ENCODE measurements around the gene STOML2. TPM values are rescaled to one million over a fixed set of nuclear protein-coding genes. Genes with fewer than 3 reads are reported as not detected.

The STOML2 gene
- total and polyA plus RNA-seq, 2 donors (not counting 3 experiments of a cell fraction or from before 2014, with no cell fraction given) = 144 to 187 TPM

- intact Hi-C loops (cut with micrococcal nuclease) (loop anchor here (5.0 kb wide), 2 partner anchors 215 to 490 kb away; a partner anchor contains a TSS), dilution Hi-C loops (cut with MboI; ENCODE audit: extremely low pct_ligation_motif_present, low sequenced_read_pairs) (no loop called here)
- no peaks in the 10 kb centered on the region for H3K9me1 ChIP-seq (replicated peaks; ENCODE audit: control insufficient read depth, extremely low read depth, insufficient read depth, low read length)
- H3K9ac ChIP-seq (replicated peaks; ENCODE audit: extremely low read depth, insufficient read depth, low read length) = peak overlapping the region; percentile 58
- ChIA-PET CTCF (interaction anchor here (0.8 to 2.7 kb wide), 5 partner anchors 10 to 364 kb away, joined by 3 to 13 read pairs (median 6); partner anchors contain the start of genes PIGO and STOML2), POLR2A (interaction anchor here (1.6 to 1.7 kb wide), 2 partner anchors 9 to 40 kb away, joined by 6 to 8 read pairs; partner anchors contain the start of genes STOML2 and VCP)
- H3K9me3 ChIP-seq (replicated peaks; ENCODE audit: control insufficient read depth, insufficient read depth, low read length) = no peaks in the 10 kb centered on the region
- H3K4me2 ChIP-seq (ENCODE audit: insufficient read depth, low read length) = peak overlapping the region; percentile 69
- peak overlapping the region; percentile 92 for H3K27ac ChIP-seq (ENCODE audit: insufficient read depth, low read depth, low read length)
- no peaks in the 10 kb centered on the region for H3K27me3 ChIP-seq (ENCODE audit: control insufficient read depth in 2 of 2, insufficient read depth in 2 of 2, low read length in 2 of 2)
- peaks cover 0 to 10% of the 10 kb centered on the region in 2 experiments for H3K36me3 ChIP-seq (ENCODE audit: control insufficient read depth in 2 of 2, extremely low read depth in 1 of 2, insufficient read depth in 2 of 2, low read length in 2 of 2)
- H4K20me1 ChIP-seq (replicated peaks; ENCODE audit: control insufficient read depth, extremely low read depth, insufficient read depth, low read length) = no peaks in the 10 kb centered on the region
- H2AFZ ChIP-seq (ENCODE audit: low read depth, low read length) = no peak overlapping the region
- peaks cover 30% of the 10 kb centered on the region for H3K79me2 ChIP-seq (ENCODE audit: control insufficient read depth, insufficient read depth, low read length)
- DNase-seq (ENCODE audit: low read depth, low spot score) = peak; percentile 28
- FAIRE-seq = peak; percentile 63
- peak overlapping the region in 1 of 3 experiments; percentile 38 for H3K4me3 ChIP-seq (replicated peaks in 1 of 3; ENCODE audit: insufficient read depth in 1 of 3, low read depth in 1 of 3, low read length in 3 of 3)
- H3K4me1 ChIP-seq (ENCODE audit: control insufficient read depth, extremely low read depth, insufficient read depth, low read length) = peaks cover 52% of the 10 kb centered on the region
- no TSS peak for BruUV-seq (replicated peaks)
- TF ChIP-seq EZH2 (IDR thresholded peaks at IDR 0.05; ENCODE audit: borderline replicate concordance, low read depth, low read length, severe bottlenecking) (no peak), POLR2AphosphoS5 (IDR thresholded peaks at IDR 0.05; ENCODE audit: insufficient read depth, low read depth, low read length) (no peak), CTCF (IDR thresholded peaks at IDR 0.05; ENCODE audit: extremely low read depth in 1 of 2, insufficient read depth in 1 of 2, low read depth in 1 of 2, low read length in 2 of 2) (no peak), MAX (IDR thresholded peaks at IDR 0.05; ENCODE audit: insufficient read depth, insufficient read length) (no peak), MYC (IDR thresholded peaks at IDR 0.05; ENCODE audit: low read depth, low read length) (no peak), POLR2A (IDR thresholded peaks at IDR 0.05; ENCODE audit: low read depth, low read length) (no peak), FOS (IDR thresholded peaks at IDR 0.05; ENCODE audit: borderline replicate concordance, insufficient read depth, low read length) (peak; percentile 63)
These were observed 9.5 kb upstream of the STOML2 start for GRCh38 chr9:35112257-35113020.

Data from endothelial cell of umbilical vein (primary cell).